Natural killer cell (primary cell): Measurements from ENCODE around the gene ATG3. TPM values are rescaled to one million over a fixed set of nuclear protein-coding genes. Genes with fewer than 3 reads are reported as not detected.

Source experiments
- ATAC-seq, 3 donors: fragments of 150-1000 bp in 2 of 3; fragments of 200-7000 bp in 1 of 3; cut with Tn5 transposase; 1 replicate in 1 of 3; 2 replicates in 2 of 3; pipeline ENCODE4 v1.10.0; 2021; ENCODE audit warnings: mild to moderate bottlenecking in 2 of 3, moderate library complexity in 2 of 3
- DNase-seq, 2 donors: peaks; one replicate each; pipeline versions ENCODE4 v3.0.0 to v3.0.0-alpha.2; 2013 to 2021; ENCODE audit warnings: mixed read lengths in 1 of 2
- H3K27ac ChIP-seq: one replicate; pipeline ENCODE4 v1.5.1; 2013; ENCODE audit warnings: mild to moderate bottlenecking, low read length
- H3K27me3 ChIP-seq: one replicate; pipeline ENCODE4 v1.6.1; 2013; ENCODE audit warnings: low read length; ENCODE audit not compliant: control insufficient read depth, insufficient read depth
- H3K36me3 ChIP-seq: one replicate; pipeline ENCODE4 v1.6.1; 2013; ENCODE audit warnings: low read length; ENCODE audit not compliant: control insufficient read depth, insufficient read depth
- H3K4me1 ChIP-seq: one replicate; pipeline ENCODE4 v1.6.1; 2013; ENCODE audit warnings: low read length; ENCODE audit not compliant: control insufficient read depth, insufficient read depth
- H3K4me3 ChIP-seq: one replicate; pipeline ENCODE4 v1.5.1; 2013; ENCODE audit warnings: low read length
- H3K9me3 ChIP-seq: one replicate; pipeline ENCODE4 v1.6.1; 2013; ENCODE audit warnings: low read length; ENCODE audit not compliant: control insufficient read depth, insufficient read depth
- H3K27ac Mint-ChIP-seq, 2 donors: one replicate each; pipeline ENCODE4 v1.8.0; 2022; ENCODE audit warnings: mild to moderate bottlenecking in 2 of 2, mixed read lengths in 2 of 2, moderate library complexity in 1 of 2
- H3K27me3 Mint-ChIP-seq, 2 donors: one replicate each; pipeline ENCODE4 v1.8.0; 2022; ENCODE audit warnings: low read depth in 2 of 2, mixed read lengths in 2 of 2
- H3K36me3 Mint-ChIP-seq: one replicate; pipeline ENCODE4 v1.8.0; 2022; ENCODE audit warnings: mixed read lengths
- H3K4me1 Mint-ChIP-seq, 2 donors: one replicate each; pipeline ENCODE4 v1.8.0; 2022; ENCODE audit warnings: mixed read lengths in 2 of 2
- H3K4me3 Mint-ChIP-seq: one replicate; pipeline ENCODE4 v1.8.0; 2022; ENCODE audit warnings: mild to moderate bottlenecking, moderate library complexity, mixed read lengths
- H3K9me3 Mint-ChIP-seq, 2 donors: one replicate each; pipeline ENCODE4 v1.8.0; 2022; ENCODE audit warnings: mixed read lengths in 2 of 2
- CTCF ChIP-seq: fragments of 200-600 bp; IDR thresholded peaks from one replicate; pipeline ENCODE4 v1.8.0; 2022; ENCODE audit warnings: antibody characterized with exemption
- WGBS: methylation state at CpG from one replicate; pipeline ENCODE4 v1.1.7; 2013; ENCODE audit warnings: missing lambda C conversion rate; ENCODE audit not compliant: insufficient coverage; 5-methylcytosine and 5-hydroxymethylcytosine counted together
- intact Hi-C: fragments of 100-400 bp; cut with micrococcal nuclease; formaldehyde crosslinking; loops from one replicate; pipeline ENCODE4 v1.14.2; 2022
- total RNA-seq, 4 donors: library from RNA; stranded (reverse); fragments of 120-200 nt in 1 of 4; gene quantifications; one replicate each; pipeline versions ENCODE4 v1.2.3 to v1.2.4, GENCODE V29; 2013 to 2022

The ATG3 gene
- total RNA-seq, 3 donors from 2014 or later (not counting 1 experiment from before 2014, with no cell fraction given), result 49.4 to 53.6 (median 52.0) TPM

GRCh38 chr3:112555535-112556170 lies 6.1 kb downstream of the ATG3 start:
- H3K27ac Mint-ChIP-seq, result peak overlapping the region; percentile 76 to 80

GRCh38 chr3:112550859-112551258 lies 10.9 kb downstream of the ATG3 start:
- no peak for TF ChIP-seq CTCF
- Histone ChIP-seq H3K4me3 (no peak overlapping the region), H3K27ac (no peak overlapping the region), H3K36me3 (peaks cover 39% of the 10 kb centered on the region), H3K9me3 (no peaks in the 10 kb centered on the region), H3K4me1 (peaks cover 2% of the 10 kb centered on the region), H3K27me3 (no peaks in the 10 kb centered on the region)
- no peak for DNase-seq
- WGBS, result 82% methylated on average over 1 of the region's 1 CpG
- no peaks in the 10 kb centered on the region for H3K9me3 Mint-ChIP-seq
- H3K36me3 Mint-ChIP-seq, result peaks cover 18% of the 10 kb centered on the region
- peak overlapping the region in 1 of 2 donors; percentile 38 for H3K27ac Mint-ChIP-seq
- ATAC-seq, result no peak
- intact Hi-C loops, result no loop called here
- no peak overlapping the region for H3K4me3 Mint-ChIP-seq
- peaks cover 25 to 37% of the 10 kb centered on the region in 2 donors for H3K4me1 Mint-ChIP-seq
- no peaks in the 10 kb centered on the region for H3K27me3 Mint-ChIP-seq

More at GRCh38 chr3:112555535-112556170, 6.1 kb downstream of the ATG3 start:
- no peak for DNase-seq
- peaks cover 10% of the 10 kb centered on the region for H3K4me1 ChIP-seq
- H3K36me3 ChIP-seq, result peaks cover 12% of the 10 kb centered on the region
- Mint-ChIP-seq H3K4me3 (peak overlapping the region; percentile 59), H3K4me1 (peaks cover 35 to 47% of the 10 kb centered on the region in 2 donors), H3K27me3 (no peaks in the 10 kb centered on the region), H3K9me3 (no peaks in the 10 kb centered on the region), H3K36me3 (peaks cover 5% of the 10 kb centered on the region)
- peak in 2 of 3 donors; percentile 71 to 80 for ATAC-seq
- intact Hi-C loops, result no loop called here
- no CpG with 5 or more reads among the region's 1 CpG for whole genome bisulfite sequencing
- no peaks in the 10 kb centered on the region for H3K9me3 ChIP-seq
- no peak overlapping the region for H3K27ac ChIP-seq
- no peaks in the 10 kb centered on the region for H3K27me3 ChIP-seq
- H3K4me3 ChIP-seq, result no peak overlapping the region
- TF ChIP-seq CTCF, result no peak

GRCh38 chr3:112546216-112546759 lies 15.5 kb downstream of the ATG3 start:
- peaks cover 15% of the 10 kb centered on the region for H3K36me3 Mint-ChIP-seq
- H3K27me3 Mint-ChIP-seq, result no peaks in the 10 kb centered on the region
- ATAC-seq (no peak), DNase-seq (no peak)
- no peak overlapping the region for H3K27ac ChIP-seq
- 89% methylated on average over 5 of the region's 5 CpGs for WGBS
- H3K4me1 Mint-ChIP-seq, result peaks cover 11 to 14% of the 10 kb centered on the region in 2 donors
- H3K4me3 ChIP-seq, result no peak overlapping the region
- no peak overlapping the region for H3K27ac Mint-ChIP-seq
- TF ChIP-seq CTCF, result no peak
- H3K4me3 Mint-ChIP-seq, result no peak overlapping the region
- no peaks in the 10 kb centered on the region for H3K9me3 ChIP-seq
- intact Hi-C loops, result no loop called here
- H3K27me3 ChIP-seq, result no peaks in the 10 kb centered on the region
- H3K9me3 Mint-ChIP-seq, result no peaks in the 10 kb centered on the region
- peaks cover 68% of the 10 kb centered on the region for H3K36me3 ChIP-seq
- no peaks in the 10 kb centered on the region for H3K4me1 ChIP-seq
